ENCODE data around the gene LGALS7B.
"Not testable (repeated sequence)": the region's sequence is repeated elsewhere in the genome, so short reads cannot be mapped to it uniquely, and the experiment has no call there.

Gene LGALS7B

DNA sequence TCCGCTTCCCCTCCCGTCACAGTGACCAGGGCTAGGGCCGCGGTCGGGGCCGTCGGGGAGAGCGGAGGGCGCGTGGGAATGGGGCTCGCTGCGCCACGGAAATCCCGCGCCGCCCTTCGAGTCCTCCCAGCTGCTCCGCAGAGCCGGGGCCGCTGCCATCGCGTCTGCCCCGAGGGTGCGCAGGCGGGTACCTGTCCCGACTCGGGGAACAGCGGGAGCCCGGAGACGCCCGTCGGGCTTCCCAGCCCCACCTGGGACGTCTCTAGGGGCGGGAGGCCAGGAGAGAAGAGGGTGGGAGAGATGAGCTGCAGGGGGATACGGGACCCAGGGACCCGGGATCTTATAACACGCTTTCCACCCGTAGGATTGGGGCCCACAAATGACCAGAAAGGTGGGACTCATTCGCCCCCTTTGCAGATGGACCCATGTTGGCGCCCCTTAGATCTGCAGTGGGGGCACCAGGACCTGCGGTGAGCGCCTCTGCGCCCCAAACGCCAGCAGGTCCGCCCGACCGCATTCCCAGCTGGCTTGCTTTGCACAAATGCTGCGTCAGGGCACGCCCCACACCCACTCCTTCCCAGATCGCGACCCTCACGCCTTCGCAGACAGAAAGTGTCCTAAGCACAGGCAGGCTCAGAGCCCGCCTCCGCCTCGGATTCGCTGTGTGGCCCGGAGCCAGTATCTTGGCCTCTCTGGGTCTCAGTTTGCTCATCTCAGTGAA lies 18.6 kb upstream of the LGALS7B start:
- DNase-seq = not testable (repeated sequence)

DNA sequence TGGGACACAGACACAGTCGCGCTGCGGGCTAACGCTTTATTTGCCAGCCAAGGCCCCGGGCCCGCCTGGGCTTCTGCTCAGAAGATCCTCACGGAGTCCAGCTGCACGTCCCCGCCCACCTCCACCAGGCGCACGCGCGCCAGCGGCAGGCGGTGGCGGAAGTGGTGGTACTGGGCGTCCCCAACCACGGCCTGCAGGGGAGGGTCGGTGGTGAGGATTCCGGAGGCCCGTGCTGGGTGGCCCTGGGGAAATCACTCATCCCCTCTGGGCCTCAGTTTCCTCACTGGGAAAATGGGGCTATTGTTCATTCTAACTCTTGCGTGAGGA lies 18.1 kb upstream of the LGALS7B start:
- not testable (repeated sequence) for DNase-seq

DNA sequence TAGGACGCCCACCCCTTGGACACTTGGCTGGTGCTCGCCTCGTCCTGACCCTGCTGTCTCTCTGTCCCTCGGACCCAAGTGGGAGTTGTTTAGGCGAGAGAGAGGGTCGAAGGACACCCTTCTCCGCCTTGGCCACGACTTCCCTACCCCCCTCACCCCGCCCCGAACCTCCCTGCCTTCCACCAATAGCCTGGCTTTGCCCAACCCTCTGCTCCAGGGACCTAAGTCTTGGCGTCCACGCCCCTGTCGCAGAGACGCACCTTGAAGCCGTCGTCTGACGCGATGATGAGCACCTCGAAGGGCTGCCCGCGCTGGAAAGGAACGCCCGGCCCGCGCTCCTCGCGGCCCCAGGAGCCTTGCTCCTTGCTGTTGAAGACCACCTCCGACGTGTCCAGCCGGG lies 17.4 kb upstream of the LGALS7B start:
- not testable (repeated sequence) for DNase-seq

DNA sequence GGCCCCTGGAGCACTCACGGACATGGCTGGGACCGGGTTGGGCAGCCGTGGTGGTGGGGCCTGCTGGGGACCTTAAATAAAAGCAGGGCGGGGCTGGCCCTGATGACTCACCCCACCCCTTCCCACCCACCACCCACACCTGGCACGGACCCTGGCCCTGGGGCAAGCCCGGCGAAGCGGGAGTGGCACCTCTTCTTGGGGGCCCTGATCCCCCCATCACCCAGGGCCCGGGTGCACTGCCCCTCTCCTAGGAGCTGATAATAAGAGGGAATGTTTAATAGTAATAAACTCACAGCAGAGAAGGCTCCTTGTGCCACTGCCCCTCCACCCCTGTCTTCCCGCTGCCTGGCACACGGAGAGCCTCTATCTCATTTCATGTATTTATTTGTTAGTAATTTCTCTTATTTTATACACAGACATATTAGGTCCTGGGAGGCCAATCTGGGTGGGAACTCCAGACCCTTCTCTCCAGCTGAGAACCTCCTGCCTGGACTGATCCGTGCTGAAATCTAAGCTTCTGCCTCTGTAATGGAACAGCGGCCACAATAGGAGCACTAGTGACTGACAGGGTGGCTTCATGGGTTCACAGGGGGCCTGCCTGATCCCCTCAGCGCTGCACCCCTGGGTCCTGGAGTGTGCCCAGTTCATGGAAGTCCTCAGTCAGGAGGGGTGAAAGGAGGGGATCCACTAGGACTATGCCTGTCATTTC lies 15.4 kb upstream of the LGALS7B start, which contains the start of gene LGALS7:
Gene LGALS7, minus strand, starts transcription at position 49 of the 709 bp plus-strand sequence. Its CDS starts 25 bp downstream, at position 24.
- DNase-seq = no peak

DNA sequence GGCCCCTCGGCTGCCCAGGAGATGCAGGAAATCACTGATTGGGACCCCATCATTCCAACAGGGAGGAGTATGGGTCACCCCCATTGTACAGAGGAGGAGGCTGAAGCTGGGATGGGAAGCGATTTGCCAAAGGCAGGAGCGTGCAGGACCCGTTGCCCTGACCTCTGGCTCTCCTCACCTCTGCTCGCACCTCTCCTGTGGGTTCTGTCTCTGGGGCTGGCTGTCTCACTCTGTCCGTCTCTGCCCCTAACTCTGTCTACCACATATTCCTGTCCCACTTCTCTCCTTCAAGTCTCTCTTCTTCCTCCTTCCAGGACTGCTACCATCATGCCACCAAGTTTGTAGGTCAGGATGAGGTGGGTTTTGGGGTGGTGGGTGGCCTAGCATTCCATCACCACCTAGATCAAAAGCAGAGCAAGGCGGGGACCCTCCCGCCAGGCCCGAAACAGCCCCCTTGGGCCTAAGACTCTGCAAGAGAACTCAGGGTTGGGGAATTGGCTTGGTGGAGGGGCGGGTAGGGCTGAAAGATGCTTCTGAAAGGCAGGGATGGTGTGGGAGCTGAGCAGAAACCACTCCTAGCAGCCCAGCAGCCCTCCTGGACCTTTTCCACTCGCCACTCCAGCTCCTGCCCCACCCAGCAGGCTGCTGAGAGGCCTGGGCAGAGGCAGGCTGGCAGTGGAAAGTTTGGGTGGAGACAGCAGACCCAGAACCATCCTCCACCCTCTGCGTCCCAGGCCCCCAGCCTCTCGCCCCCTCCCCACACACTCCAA lies 14.6 kb upstream of the LGALS7B start:
- no peak for DNase-seq

DNA sequence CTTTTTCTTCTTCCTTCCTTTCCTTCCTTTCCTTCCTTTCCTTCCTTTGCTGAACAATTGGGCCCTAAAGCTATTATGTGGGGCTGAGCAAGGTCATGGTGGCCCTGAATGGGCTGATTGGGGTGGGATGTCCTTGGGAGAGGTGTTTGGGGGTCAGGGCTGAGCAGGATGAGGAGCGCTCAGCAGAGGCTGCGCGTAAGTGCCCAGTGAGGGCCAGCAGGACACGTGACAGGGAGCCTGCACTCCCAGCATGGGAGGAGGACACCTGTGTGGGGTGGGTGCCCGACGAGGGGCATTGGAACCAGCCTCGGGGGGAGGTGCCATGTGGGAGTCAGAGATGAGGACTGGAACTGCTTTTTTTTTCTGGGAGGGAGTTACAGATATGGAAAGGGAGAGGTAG lies 10.3 kb upstream of the LGALS7B start:
- no peak for DNase-seq

DNA sequence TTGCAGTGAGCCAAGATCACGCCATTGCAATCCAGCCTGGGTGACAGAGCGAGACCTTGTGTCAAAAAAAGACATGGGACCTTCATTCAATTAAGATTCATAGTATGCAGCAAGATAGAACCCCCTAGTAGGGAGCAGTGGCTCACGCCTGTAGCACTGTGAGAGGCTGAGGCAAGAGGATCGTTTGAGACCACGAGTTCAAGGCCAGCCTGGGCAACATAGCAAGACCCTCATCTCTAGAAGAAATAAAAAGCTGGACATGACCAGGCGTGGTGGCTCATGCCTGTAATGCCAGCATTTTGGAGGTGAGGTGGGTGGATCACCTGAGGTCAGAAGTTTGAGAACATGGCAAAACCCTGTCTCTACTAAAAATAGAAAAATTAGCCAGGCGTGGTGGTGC lies 8.6 kb upstream of the LGALS7B start:
- no peak for DNase-seq

DNA sequence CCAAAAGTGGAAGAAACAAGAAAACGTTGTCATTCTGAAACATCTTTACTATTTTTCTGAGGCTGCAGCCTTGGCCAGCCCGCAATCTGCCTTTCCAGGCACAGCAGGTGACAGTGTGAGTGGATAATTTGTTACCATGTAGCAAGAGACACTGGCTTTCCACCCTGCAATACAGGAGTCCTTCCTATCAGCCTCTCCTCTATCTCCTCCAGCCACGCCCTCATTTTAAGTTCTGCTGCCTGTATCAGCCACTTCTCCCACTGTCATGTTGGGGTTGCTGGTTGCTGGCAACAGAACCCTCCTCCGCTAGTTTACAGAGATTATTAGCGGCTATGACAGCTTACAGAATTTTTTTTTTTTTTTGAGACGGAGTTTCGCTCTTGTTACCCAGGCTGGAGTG lies 7.9 kb upstream of the LGALS7B start:
- no peak for DNase-seq

DNA sequence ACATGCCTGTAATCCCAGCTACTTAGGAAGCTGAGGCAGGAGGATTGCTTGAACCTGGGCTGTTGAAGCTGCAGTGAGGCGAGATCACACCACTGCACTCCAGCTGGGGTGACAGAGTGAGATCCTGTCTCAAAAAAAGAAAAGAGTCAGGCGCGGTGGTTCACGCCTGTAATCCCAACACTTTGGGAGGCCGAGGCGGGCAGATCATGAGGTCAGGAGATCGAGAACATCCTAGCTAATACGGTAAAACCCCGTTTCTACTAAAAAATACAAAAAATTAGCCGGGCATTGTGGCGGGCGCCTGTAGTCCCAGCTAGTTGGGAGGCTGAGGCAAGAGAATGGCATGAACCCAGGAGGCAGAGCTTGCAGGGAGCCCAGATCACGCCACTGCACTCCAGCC lies 6.8 kb upstream of the LGALS7B start:
- DNase-seq = not testable (repeated sequence)

DNA sequence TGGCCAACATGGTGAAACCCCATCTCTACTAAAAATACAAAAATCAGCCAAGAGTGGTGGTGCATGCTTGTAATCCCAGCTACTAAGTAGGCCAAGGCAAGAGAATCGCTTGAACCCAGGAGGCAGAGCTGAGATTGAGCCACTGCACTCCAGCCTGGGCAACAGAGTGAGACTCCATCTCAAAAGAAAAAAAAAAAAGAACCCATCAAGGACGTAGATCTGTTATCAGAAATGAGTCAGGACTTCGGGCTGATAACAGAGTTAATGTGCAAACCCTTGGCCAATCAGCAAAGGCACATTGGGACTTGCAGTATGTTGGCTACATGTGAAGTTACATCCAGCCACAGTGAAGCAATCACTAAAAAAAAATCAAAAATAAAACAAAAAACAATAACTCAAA lies 4.8 kb upstream of the LGALS7B start:
- no peak for DNase-seq

DNA sequence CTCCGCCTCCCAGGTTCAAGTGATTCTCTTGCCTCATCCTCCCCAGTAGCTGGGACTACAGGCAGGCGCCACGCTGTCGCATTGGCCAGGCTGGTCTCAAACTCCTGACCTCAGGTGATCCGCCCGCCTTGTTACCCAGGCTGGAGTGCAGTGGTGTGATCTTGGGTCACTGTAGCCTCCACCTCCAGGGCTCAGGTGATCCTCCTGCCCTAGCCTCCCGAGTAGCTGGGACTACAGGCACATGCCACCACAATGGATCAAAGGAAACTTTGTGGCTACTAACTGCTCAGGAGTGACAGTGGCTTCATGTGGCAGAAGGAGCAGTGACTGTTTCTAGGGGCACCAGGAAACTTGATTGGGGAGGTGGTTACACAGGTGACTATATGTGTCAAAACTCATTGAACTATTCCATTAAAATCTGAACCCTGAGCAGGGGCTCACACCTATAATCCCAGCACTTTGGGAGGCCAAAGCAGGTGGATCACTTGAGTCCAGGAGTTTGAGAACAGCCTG lies 3.8 kb upstream of the LGALS7B start:
- DNase-seq = no peak

DNA sequence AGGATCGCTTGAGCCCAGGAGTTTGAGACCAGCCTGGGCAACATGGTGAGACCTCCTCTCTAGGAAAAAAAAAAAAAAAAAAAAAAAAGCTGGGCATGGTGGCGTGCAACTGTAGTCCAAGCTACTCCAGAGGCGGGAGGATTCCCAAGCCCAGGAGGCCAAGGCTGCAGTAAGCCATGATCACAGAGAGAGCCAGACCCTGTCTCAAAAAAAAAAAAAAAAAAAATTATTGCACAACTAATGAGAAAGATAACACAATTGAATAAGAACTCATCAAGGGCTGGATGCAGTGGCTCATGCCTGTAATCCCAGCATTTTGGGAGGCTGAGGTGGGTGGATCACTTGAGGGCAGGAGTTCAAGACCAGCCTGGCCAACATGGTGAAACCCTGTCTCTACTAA lies 2.9 kb upstream of the LGALS7B start:
- DNase-seq = not testable (repeated sequence)

DNA sequence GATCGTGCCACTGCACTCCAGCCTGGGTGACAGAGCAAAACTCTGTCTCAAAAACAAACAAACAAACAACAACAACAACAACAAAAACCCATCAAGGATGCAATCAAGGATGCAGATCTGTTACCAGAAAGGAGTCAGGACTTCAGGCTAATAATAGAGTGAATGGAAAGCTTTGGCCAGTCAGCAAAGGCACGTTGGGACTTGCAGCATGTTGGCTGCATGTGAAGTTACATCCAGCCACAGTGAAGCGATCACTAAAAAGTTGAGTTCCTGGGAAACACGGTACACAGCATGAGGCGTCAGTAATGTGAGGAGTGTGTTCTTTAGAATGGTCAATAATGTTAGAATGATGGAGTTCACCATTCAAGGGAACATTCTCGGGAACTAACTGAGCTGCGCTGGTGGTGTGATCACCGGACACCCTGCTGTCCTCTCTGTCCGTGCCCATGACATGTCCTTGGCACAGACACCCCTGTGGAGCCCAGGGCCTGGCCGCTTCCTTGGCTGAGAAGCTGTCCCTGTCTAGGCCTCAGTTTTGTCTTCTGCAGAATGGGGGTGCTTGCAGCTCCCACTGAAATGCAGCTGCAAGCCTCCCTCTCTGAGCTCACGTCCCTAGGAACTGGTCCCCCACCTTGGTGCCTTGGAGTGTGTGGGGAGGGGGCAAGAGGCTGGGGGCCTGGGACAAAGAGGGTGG lies 2.3 kb upstream of the LGALS7B start:
- no peak for DNase-seq

DNA sequence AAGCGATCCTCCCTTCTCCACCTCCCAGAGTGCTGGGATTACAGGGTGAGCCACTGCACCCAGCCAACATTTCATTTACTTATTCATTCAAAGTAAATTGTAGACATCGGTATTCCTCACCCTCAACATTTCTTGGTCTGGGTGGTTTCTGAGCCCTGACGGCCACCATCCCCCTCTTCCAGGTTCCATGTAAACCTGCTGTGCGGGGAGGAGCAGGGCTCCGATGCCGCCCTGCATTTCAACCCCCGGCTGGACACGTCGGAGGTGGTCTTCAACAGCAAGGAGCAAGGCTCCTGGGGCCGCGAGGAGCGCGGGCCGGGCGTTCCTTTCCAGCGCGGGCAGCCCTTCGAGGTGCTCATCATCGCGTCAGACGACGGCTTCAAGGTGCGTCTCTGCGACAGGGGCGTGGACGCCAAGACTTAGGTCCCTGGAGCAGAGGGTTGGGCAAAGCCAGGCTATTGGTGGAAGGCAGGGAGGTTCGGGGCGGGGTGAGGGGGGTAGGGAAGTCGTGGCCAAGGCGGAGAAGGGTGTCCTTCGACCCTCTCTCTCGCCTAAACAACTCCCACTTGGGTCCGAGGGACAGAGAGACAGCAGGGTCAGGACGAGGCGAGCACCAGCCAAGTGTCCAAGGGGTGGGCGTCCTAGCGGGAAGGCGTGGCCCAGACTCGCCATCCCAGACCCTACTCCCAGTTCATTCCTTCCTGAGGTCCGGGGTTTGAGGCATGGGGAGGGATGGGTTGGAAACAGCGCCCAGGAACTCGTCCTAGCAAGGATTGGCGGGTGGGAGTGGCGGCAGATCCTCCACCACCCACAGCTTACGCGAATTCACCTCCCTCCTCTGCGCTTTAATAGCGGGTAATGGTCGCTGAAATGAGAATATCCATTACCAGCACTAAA lies 1.8 kb downstream of the LGALS7B start:
- DNase-seq = not testable (repeated sequence)

DNA sequence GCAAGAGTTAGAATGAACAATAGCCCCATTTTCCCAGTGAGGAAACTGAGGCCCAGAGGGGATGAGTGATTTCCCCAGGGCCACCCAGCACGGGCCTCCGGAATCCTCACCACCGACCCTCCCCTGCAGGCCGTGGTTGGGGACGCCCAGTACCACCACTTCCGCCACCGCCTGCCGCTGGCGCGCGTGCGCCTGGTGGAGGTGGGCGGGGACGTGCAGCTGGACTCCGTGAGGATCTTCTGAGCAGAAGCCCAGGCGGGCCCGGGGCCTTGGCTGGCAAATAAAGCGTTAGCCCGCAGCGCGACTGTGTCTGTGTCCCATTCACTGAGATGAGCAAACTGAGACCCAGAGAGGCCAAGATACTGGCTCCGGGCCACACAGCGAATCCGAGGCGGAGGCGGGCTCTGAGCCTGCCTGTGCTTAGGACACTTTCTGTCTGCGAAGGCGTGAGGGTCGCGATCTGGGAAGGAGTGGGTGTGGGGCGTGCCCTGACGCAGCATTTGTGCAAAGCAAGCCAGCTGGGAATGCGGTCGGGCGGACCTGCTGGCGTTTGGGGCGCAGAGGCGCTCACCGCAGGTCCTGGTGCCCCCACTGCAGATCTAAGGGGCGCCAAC lies 2.6 kb downstream of the LGALS7B start:
- not testable (repeated sequence) for DNase-seq

DNA sequence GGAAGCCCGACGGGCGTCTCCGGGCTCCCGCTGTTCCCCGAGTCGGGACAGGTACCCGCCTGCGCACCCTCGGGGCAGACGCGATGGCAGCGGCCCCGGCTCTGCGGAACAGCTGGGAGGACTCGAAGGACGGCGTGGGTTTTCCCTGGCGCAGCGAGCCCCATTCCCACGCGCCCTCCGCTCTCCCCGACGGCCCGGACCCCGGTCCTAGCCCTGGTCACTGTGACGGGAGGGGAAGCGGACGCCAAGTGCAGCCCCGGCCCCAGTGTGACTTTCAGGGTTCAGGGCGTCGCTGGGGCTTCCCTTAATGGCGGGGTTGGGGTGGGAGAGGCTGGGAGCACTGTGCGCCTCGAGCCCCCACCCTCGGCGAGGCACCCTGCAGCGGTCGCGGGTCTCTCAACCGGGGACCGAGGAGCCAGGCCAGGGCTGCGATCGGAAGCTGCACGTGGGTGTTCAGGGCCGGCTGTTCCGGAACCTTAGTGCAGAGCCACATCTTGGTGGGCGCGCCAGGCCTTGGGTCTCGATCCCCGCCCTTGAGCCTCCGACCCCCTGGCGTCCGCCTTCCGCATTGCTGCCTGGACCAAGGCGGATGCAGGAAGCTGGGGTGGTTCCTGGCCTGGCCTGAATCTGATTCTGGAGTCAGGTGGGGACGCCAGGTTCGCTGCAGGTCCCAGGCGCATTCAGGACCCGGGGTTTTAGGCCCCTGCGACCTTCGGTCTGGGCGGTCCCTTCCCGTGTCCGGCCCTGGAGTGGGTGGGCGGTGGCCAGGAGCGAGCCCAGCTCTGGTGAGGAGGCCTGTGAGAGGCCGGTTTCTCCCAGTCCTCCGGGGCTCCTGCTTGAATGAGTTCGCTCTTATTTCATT lies 3.5 kb downstream of the LGALS7B start:
- DNase-seq = peak; percentile 17

DNA sequence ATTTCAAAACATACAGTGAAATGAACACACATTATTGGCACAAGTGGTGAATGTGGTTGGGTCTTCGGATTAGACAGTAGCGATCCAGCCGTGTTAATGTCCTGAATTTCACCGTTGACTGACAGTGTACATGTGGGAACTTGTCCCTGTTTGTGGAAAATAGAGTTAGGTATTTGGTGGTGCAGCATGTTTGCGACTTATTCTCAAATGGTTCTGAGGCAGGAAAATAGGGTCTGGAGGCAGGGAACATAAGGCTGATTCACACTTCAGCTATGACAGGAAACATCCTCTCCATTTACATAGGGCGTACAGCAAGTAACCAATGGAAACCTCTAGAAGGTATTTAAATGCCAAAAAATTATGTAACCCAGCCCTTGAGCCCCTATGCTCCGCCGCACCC lies 4.2 kb downstream of the LGALS7B start:
- no peak for DNase-seq

DNA sequence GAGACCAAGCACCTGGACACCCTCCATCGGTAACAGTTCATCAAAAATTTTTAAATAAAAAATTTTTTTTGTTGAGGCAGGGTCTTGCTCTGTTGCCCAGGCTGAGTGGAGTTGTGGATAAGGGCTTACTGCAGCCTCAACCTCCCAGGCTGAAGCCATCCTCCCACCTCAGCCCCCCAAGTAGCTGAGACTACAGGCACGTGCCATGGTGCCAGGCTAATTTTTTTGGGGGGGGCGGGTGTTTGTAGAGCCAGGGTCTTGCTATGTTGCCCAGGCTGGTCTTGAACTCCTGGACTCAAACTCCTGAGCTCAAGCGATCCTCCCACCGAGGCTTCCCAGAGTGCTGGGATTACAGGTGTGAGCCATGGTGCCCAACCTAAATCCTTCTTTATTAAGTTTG lies 4.7 kb downstream of the LGALS7B start:
- DNase-seq = no peak

DNA sequence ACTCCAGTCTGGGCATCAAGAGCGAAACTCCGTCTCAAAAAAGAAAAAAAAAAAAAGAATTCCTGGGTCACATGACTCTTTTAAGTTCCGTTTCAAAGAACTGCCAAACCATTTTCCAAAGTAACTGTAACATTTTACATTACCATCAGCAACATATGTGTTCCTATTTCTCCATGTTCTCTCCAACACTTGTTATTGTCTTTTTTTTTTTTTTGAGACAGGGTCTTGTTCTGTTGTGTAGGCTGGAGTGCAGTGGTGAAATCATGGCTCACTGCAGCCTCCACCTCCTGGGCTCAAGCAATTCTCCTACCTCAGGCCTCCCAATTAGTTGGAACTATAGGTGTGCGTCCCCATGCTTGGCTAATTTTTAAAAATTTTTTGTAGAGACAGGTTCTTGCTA lies 6.5 kb downstream of the LGALS7B start:
- DNase-seq = no peak

DNA sequence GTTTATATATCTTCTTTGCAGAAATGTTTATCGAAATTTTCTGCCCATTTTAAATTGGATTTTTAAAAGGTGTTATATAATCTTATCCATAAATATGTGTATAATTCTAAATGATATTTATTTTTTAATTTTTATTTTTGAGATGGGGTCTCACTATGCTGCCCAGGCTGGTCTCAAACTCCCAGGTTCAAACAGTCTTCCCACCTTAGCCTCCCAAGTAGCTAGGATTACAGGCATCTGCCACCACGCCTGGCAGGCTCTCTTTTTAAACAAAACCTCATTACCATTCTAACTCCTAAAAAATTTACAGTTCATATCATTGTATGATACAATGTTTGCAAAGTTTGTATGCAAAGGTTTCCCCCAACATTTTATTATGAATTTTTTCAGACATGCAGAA lies 7.2 kb downstream of the LGALS7B start:
- no peak for DNase-seq

All from effector CD8-positive, alpha-beta T cell (primary cell).